ENCODE results near the gene TJAP1. TPM values are rescaled to one million over a fixed set of nuclear protein-coding genes. Genes with fewer than 3 reads are reported as not detected.

Gene TJAP1
- total and polyA plus RNA-seq, 7 experiments from 2014 or later = 8.2 to 55.2 (median 31.6) TPM

DNA sequence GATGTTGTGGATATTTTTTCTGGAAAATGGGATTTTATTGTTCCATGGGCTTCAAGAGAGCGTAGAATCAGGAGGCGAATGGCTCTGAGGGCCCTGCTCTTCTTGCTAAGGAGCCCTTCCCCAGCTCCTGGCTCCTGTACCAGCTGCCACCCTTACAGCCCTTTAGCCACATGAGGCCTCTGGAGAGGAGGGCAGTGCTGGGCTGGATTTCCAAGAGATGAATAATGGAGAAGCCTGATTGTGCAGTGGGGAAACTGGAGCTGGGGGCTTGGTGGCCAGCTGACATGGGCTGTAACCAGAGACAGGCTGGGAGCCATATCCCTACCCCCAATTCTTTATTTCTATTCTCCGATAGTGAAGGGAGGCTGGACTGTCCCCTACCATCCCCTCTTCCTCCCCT is 23.6 kb downstream of the TJAP1 start:
- ChIA-PET POLR2A (interaction anchor here (0.9 to 1.1 kb wide), 2 partner anchors 10 to 131 kb away, joined by 3 to 5 read pairs; partner anchors contain the start of gene ZNF318), CTCF (interaction anchor here (0.6 to 0.8 kb wide), 2 partner anchors 120 to 178 kb away, joined by 3 to 9 read pairs; no protein-coding TSS in a partner anchor)
- Histone ChIP-seq H3K27me3 (ENCODE audit: control insufficient read depth in 2 of 2, insufficient read depth in 2 of 2, low read length in 2 of 2) (no peaks in the 10 kb centered on the region), H3K36me3 (ENCODE audit: control insufficient read depth in 2 of 3, insufficient read depth in 3 of 3, low read length in 3 of 3) (peaks cover 0 to 85% (median 18%) of the 10 kb centered on the region in 3 experiments), H3K27ac (ENCODE audit: low read depth, low read length) (no peak overlapping the region), H3K4me3 (ENCODE audit: low read length) (no peak overlapping the region), H3K4me1 (ENCODE audit: control insufficient read depth in 2 of 2, insufficient read depth in 2 of 2, low read length in 2 of 2) (no peaks in the 10 kb centered on the region), H3K9me3 (ENCODE audit: control insufficient read depth in 2 of 3, low read length in 3 of 3) (no peaks in the 10 kb centered on the region)
- Mint-ChIP-seq H3K9me3 (no peaks in the 10 kb centered on the region), H3K27ac (peak overlapping the region in 2 of 9 donors; percentile 59 to 77), H3K27me3 (no peaks in the 10 kb centered on the region), H3K4me1 (peaks cover 0 to 2% (median 0%) of the 10 kb centered on the region in 7 donors), H3K4me3 (no peak overlapping the region), H3K36me3 (peaks cover 7 to 45% (median 13%) of the 10 kb centered on the region in 5 donors)
- ATAC-seq (no peak), DNase-seq (no peak)
- intact Hi-C loops (cut with micrococcal nuclease) = no loop called here

DNA sequence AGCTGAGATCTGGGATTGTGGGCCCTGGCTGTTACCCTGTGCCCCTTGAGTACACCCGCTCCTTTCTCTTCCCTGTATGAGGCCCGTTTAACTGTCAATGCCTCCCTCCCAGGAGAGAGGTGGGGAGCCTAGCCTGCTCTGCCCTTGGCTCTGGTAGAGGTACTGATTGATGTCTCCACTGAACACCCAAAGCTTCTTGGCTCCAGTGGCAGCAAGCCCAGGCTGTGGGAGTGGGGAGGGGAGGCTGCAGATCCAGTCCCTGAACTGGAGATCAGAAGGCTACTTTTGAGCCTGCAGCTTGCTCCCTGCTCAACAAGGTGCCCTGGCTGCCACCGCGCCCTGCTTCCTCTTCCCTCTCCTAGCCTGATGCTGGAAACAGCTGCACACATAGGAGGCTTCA is 25.3 kb downstream of the TJAP1 start:
- Histone ChIP-seq H3K27ac (ENCODE audit: low read depth, low read length) (no peak overlapping the region), H3K9me3 (ENCODE audit: control insufficient read depth in 2 of 3, low read length in 3 of 3) (no peaks in the 10 kb centered on the region), H3K36me3 (ENCODE audit: control insufficient read depth in 2 of 3, insufficient read depth in 3 of 3, low read length in 3 of 3) (peaks cover 0 to 74% (median 18%) of the 10 kb centered on the region in 3 experiments), H3K27me3 (ENCODE audit: control insufficient read depth in 2 of 2, insufficient read depth in 2 of 2, low read length in 2 of 2) (peaks cover 0 to 1% of the 10 kb centered on the region in 2 donors), H3K4me3 (ENCODE audit: low read length) (no peak overlapping the region), H3K4me1 (ENCODE audit: control insufficient read depth in 2 of 2, insufficient read depth in 2 of 2, low read length in 2 of 2) (no peaks in the 10 kb centered on the region)
- Mint-ChIP-seq H3K27ac (peak overlapping the region in 1 of 9 donors; percentile 41), H3K4me3 (no peak overlapping the region), H3K27me3 (peaks cover 1 to 3% (median 2%) of the 10 kb centered on the region in 5 donors), H3K9me3 (no peaks in the 10 kb centered on the region), H3K36me3 (peaks cover 7 to 45% (median 13%) of the 10 kb centered on the region in 5 donors), H3K4me1 (peaks cover 0 to 12% (median 5%) of the 10 kb centered on the region in 7 donors)
- ATAC-seq = no peak
- intact Hi-C loops (cut with micrococcal nuclease) = no loop called here
- DNase-seq = no peak
- CTCF ChIA-PET = interaction anchor here (0.5 to 1.1 kb wide), 2 partner anchors 68 to 94 kb away, joined by 3 to 4 read pairs; no protein-coding TSS in a partner anchor
- POLR2A ChIA-PET = interaction anchor here (0.7 kb wide), 1 partner anchor 359 kb away, joined by 4 read pairs; no protein-coding TSS in a partner anchor

DNA sequence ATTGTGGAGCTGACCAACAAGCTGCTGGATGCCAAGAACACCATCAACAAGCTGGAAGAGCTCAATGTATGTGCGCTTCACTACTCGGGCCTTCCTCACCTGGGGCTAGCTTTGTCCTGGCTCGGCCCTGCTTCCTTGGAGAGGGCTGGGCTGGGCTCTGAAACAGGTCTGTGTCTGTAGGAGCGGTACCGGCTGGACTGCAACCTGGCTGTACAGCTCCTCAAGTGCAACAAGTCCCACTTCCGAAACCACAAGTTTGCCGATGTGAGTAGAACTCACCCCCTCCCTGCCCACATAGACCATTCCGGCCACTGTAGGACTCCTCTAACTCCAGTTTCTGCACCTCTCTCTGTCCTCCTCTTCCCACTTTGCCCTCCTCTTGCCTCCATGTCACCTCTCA is 26.1 kb downstream of the TJAP1 start:
- Mint-ChIP-seq H3K4me3 (peak overlapping the region in 1 of 10 donors; percentile 77), H3K4me1 (peaks cover 0 to 17% (median 5%) of the 10 kb centered on the region in 7 donors), H3K27ac (peak overlapping the region in 2 of 9 donors; percentile 56 to 76), H3K27me3 (peaks cover 5 to 11% (median 8%) of the 10 kb centered on the region in 5 donors), H3K9me3 (no peaks in the 10 kb centered on the region), H3K36me3 (peaks cover 7 to 45% (median 13%) of the 10 kb centered on the region in 5 donors)
- Histone ChIP-seq H3K9me3 (ENCODE audit: control insufficient read depth in 2 of 3, low read length in 3 of 3) (no peaks in the 10 kb centered on the region), H3K36me3 (ENCODE audit: control insufficient read depth in 2 of 3, insufficient read depth in 3 of 3, low read length in 3 of 3) (peaks cover 0 to 66% (median 18%) of the 10 kb centered on the region in 3 experiments), H3K27ac (ENCODE audit: low read depth, low read length) (no peak overlapping the region), H3K4me1 (ENCODE audit: control insufficient read depth in 2 of 2, insufficient read depth in 2 of 2, low read length in 2 of 2) (no peaks in the 10 kb centered on the region), H3K4me3 (ENCODE audit: low read length) (no peak overlapping the region), H3K27me3 (ENCODE audit: control insufficient read depth in 2 of 2, insufficient read depth in 2 of 2, low read length in 2 of 2) (peaks cover 0 to 4% of the 10 kb centered on the region in 2 donors)
- DNase-seq = no peak
- CTCF ChIA-PET = no interaction called here
- intact Hi-C loops (cut with micrococcal nuclease) = no loop called here
- POLR2A ChIA-PET = no interaction called here
- ATAC-seq = no peak

DNA sequence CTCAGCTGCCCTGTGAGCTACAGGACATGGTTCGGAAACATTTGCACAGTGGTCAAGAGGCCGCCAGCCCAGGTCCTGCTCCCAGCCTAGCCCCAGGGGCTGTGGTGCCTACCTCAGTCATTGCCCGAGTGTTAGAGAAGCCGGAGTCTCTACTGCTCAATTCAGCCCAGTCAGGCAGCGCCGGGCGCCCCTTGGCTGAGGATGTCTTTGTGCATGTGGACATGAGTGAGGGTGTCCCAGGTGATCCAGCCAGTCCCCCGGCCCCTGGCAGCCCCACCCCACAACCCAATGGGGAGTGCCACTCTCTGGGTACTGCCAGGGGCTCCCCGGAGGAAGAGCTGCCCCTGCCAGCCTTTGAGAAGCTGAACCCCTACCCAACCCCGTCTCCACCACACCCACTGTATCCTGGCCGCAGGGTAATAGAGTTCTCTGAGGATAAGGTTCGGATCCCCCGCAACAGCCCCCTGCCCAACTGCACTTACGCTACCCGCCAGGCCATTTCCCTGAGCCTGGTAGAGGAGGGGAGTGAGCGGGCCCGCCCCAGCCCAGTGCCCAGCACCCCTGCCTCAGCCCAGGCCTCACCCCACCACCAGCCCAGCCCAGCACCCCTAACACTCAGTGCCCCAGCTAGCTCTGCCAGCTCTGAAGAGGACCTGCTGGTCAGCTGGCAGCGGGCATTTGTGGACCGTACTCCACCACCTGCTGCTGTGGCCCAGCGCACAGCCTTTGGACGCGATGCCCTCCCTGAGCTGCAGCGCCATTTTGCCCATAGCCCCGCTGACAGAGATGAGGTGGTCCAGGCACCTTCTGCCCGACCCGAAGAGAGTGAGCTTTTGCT is 27.6 kb downstream of the TJAP1 start:
- peaks cover 6 to 26% (median 14%) of the 10 kb centered on the region in 7 donors for H3K4me1 Mint-ChIP-seq
- intact Hi-C loops (cut with micrococcal nuclease) = loop anchor here (5.0 kb wide), 1 partner anchor 138 kb away; the partner anchor contains the start of gene ZNF318 (in 2 of the 2)
- no peak overlapping the region for H3K4me3 Mint-ChIP-seq
- ChIA-PET POLR2A (interaction anchor here (0.5 to 3.1 kb wide), 3 partner anchors 13 to 528 kb away, joined by 6 to 23 read pairs (median 6); partner anchors contain the start of genes POLR1C and YIPF3), CTCF (interaction anchor here (0.6 to 4.6 kb wide), 13 partner anchors 9 to 276 kb away, joined by 3 to 35 read pairs (median 4); partner anchors contain the start of genes DNPH1, POLR1C, TJAP1 and YIPF3)
- Histone ChIP-seq H3K27ac (ENCODE audit: low read depth, low read length) (no peak overlapping the region), H3K36me3 (ENCODE audit: control insufficient read depth in 2 of 3, insufficient read depth in 3 of 3, low read length in 3 of 3) (peaks cover 0 to 51% (median 7%) of the 10 kb centered on the region in 3 experiments), H3K9me3 (ENCODE audit: control insufficient read depth in 2 of 3, low read length in 3 of 3) (no peaks in the 10 kb centered on the region), H3K4me3 (ENCODE audit: low read length) (no peak overlapping the region), H3K27me3 (ENCODE audit: control insufficient read depth in 2 of 2, insufficient read depth in 2 of 2, low read length in 2 of 2) (peaks cover 0 to 9% of the 10 kb centered on the region in 2 donors), H3K4me1 (ENCODE audit: control insufficient read depth in 2 of 2, insufficient read depth in 2 of 2, low read length in 2 of 2) (peaks cover 0 to 4% of the 10 kb centered on the region in 2 donors)
- H3K36me3 Mint-ChIP-seq = peaks cover 7 to 39% (median 16%) of the 10 kb centered on the region in 5 donors
- no peak for DNase-seq
- H3K27ac Mint-ChIP-seq = peak overlapping the region in 2 of 9 donors; percentile 28 to 37
- H3K9me3 Mint-ChIP-seq = peaks cover 0 to 1% (median 0%) of the 10 kb centered on the region in 11 donors
- ATAC-seq = no peak
- peaks cover 15 to 22% (median 19%) of the 10 kb centered on the region in 5 donors for H3K27me3 Mint-ChIP-seq

DNA sequence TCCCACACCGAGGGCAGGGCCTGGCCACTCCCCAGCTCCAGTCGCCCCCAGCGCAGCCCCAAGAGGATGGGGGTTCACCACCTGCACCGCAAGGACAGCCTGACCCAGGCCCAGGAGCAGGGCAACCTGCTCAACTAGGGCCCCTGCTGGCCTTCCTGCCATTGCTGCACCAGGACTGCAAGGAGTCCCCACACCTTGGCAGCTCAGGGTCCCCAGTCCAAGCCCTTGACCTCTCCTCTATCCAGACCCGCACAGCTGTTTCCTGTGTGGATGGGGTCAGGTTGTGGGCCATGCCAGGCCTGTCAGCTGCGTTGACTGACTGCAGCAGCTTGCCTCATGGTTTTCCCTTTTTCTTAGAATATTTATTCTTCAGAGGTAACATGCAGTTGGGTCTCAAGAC is 28.3 kb downstream of the TJAP1 start:
- H3K36me3 Mint-ChIP-seq = peaks cover 7 to 33% (median 16%) of the 10 kb centered on the region in 5 donors
- H3K27me3 Mint-ChIP-seq = peaks cover 15 to 22% (median 19%) of the 10 kb centered on the region in 5 donors
- peaks cover 0 to 1% (median 0%) of the 10 kb centered on the region in 11 donors for H3K9me3 Mint-ChIP-seq
- Histone ChIP-seq H3K36me3 (ENCODE audit: control insufficient read depth in 2 of 3, insufficient read depth in 3 of 3, low read length in 3 of 3) (peaks cover 0 to 44% (median 6%) of the 10 kb centered on the region in 3 experiments), H3K4me3 (ENCODE audit: low read length) (no peak overlapping the region), H3K27me3 (ENCODE audit: control insufficient read depth in 2 of 2, insufficient read depth in 2 of 2, low read length in 2 of 2) (peaks cover 0 to 9% of the 10 kb centered on the region in 2 donors), H3K4me1 (ENCODE audit: control insufficient read depth in 2 of 2, insufficient read depth in 2 of 2, low read length in 2 of 2) (peaks cover 0 to 4% of the 10 kb centered on the region in 2 donors), H3K27ac (ENCODE audit: low read depth, low read length) (no peak overlapping the region), H3K9me3 (ENCODE audit: control insufficient read depth in 2 of 3, low read length in 3 of 3) (no peaks in the 10 kb centered on the region)
- H3K4me1 Mint-ChIP-seq = peaks cover 6 to 26% (median 15%) of the 10 kb centered on the region in 7 donors
- no peak overlapping the region for H3K4me3 Mint-ChIP-seq
- H3K27ac Mint-ChIP-seq = peak overlapping the region in 2 of 9 donors; percentile 24 to 37
- ChIA-PET POLR2A (interaction anchor here (0.5 to 3.1 kb wide), 4 partner anchors 12 to 953 kb away, joined by 3 to 23 read pairs (median 4); partner anchors contain the start of genes DLK2, POLR1C and YIPF3), CTCF (interaction anchor here (0.7 to 4.6 kb wide), 16 partner anchors 7 to 850 kb away, joined by 3 to 35 read pairs (median 4); partner anchors contain the start of genes DNPH1, POLR1C and YIPF3)
- ATAC-seq = no peak
- intact Hi-C loops (cut with micrococcal nuclease) = loop anchor here (1.0 to 5.0 kb wide), 10 partner anchors 12 to 605 kb away; partner anchors contain the start of genes ZNF318 (in 2 of the 2), CRIP3 (in 1 of the 2), DNPH1 (in 1 of the 2) and POLR1C (in 1 of the 2)
- no peak for DNase-seq

DNA sequence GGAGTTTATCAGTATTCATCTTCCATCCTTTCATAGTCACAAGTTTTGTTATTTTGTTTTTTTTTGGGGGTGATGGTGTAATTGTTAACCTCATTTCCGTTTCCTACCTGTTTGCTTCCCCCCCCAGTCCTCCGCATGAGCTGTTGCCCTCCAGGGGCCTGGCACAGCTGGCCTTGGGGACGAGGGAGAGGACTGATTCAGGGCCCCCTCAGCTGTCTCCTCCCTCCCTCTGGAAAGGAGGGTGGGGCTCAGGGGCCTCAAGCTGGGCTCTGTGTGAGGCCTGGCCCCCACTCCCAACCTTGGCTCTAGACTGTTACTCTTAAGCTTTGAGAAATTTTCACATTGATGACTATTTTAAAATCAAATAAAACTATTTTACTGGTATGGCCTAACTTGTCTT is 28.8 kb downstream of the TJAP1 start:
- peak overlapping the region in 5 of 9 donors; percentile 24 to 69 (median 58) for H3K27ac Mint-ChIP-seq
- H3K4me3 Mint-ChIP-seq = no peak overlapping the region
- POLR2A ChIA-PET = interaction anchor here (0.5 to 3.1 kb wide), 6 partner anchors 11 to 954 kb away, joined by 3 to 23 read pairs (median 3); partner anchors contain the start of genes DLK2, POLR1C and YIPF3
- H3K9me3 Mint-ChIP-seq = peaks cover 0 to 1% (median 0%) of the 10 kb centered on the region in 11 donors
- peaks cover 15 to 22% (median 19%) of the 10 kb centered on the region in 5 donors for H3K27me3 Mint-ChIP-seq
- no peaks in the 10 kb centered on the region for H3K9me3 ChIP-seq (ENCODE audit: control insufficient read depth in 2 of 3, low read length in 3 of 3)
- DNase-seq = no peak
- ATAC-seq = no peak
- intact Hi-C loops (cut with micrococcal nuclease) = loop anchor here (1.0 to 5.0 kb wide), 10 partner anchors 11 to 605 kb away; partner anchors contain the start of genes ZNF318 (in 2 of the 2), CRIP3 (in 1 of the 2), DNPH1 (in 1 of the 2) and POLR1C (in 1 of the 2)
- CTCF ChIA-PET = interaction anchor here (0.5 to 4.6 kb wide), 18 partner anchors 8 to 851 kb away, joined by 3 to 35 read pairs (median 4); partner anchors contain the start of genes POLR1C and YIPF3
- H3K4me3 ChIP-seq (ENCODE audit: low read length) = no peak overlapping the region
- H3K4me1 Mint-ChIP-seq = peaks cover 6 to 27% (median 15%) of the 10 kb centered on the region in 7 donors
- H3K36me3 Mint-ChIP-seq = peaks cover 7 to 34% (median 19%) of the 10 kb centered on the region in 5 donors
- peaks cover 0 to 44% (median 6%) of the 10 kb centered on the region in 3 experiments for H3K36me3 ChIP-seq (ENCODE audit: control insufficient read depth in 2 of 3, insufficient read depth in 3 of 3, low read length in 3 of 3)
- no peak overlapping the region for H3K27ac ChIP-seq (ENCODE audit: low read depth, low read length)
- peaks cover 0 to 4% of the 10 kb centered on the region in 2 donors for H3K4me1 ChIP-seq (ENCODE audit: control insufficient read depth in 2 of 2, insufficient read depth in 2 of 2, low read length in 2 of 2)
- peaks cover 0 to 9% of the 10 kb centered on the region in 2 donors for H3K27me3 ChIP-seq (ENCODE audit: control insufficient read depth in 2 of 2, insufficient read depth in 2 of 2, low read length in 2 of 2)

Data from naive thymus-derived CD4-positive, alpha-beta T cell (primary cell).